Measurements from ENCODE around the gene MUC15.

- TF ChIP-seq, protein P1, sequence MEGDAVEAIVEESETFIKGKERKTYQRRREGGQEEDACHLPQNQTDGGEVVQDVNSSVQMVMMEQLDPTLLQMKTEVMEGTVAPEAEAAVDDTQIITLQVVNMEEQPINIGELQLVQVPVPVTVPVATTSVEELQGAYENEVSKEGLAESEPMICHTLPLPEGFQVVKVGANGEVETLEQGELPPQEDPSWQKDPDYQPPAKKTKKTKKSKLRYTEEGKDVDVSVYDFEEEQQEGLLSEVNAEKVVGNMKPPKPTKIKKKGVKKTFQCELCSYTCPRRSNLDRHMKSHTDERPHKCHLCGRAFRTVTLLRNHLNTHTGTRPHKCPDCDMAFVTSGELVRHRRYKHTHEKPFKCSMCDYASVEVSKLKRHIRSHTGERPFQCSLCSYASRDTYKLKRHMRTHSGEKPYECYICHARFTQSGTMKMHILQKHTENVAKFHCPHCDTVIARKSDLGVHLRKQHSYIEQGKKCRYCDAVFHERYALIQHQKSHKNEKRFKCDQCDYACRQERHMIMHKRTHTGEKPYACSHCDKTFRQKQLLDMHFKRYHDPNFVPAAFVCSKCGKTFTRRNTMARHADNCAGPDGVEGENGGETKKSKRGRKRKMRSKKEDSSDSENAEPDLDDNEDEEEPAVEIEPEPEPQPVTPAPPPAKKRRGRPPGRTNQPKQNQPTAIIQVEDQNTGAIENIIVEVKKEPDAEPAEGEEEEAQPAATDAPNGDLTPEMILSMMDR (conservative IDR thresholded peaks at IDR 0.05 in 1 of 2, IDR thresholded peaks at IDR 0.05 in 1 of 2; ENCODE audit: extremely low read depth in 1 of 2, insufficient read depth in 1 of 2, low read depth in 1 of 2, low read length in 2 of 2) = no peak
- no peak for TF ChIP-seq EZH2 (IDR thresholded peaks at IDR 0.05; ENCODE audit: borderline replicate concordance, low read length)
Observed at GRCh38 chr11:26618441-26618840, 46.4 kb upstream of the MUC15 start.
